Endothelial cell of umbilical vein (primary cell): ENCODE data around the gene OR2A25. TPM values are rescaled to one million over a fixed set of nuclear protein-coding genes. Genes with fewer than 3 reads are reported as not detected.

Experiments used
- BruUV-seq: library from RNA; stranded (reverse); fragments of 400-500 nt; replicated peaks from 2 replicates; lab custom pipeline; 2021; lab: Mats Ljungman, UMichigan
- CTCF ChIA-PET: fragments of 300-600, 350-600 bp; sonication (Branson Sonifier 250); formaldehyde crosslinking; loops from one replicate; lab custom pipeline; 2021; ENCODE audit warnings: antibody characterized with exemption, inconsistent platforms; lab: Charles Lee
- POLR2A ChIA-PET: fragments of 300-600, 350-600 bp; sonication (Branson Sonifier 250); formaldehyde crosslinking; loops from one replicate; lab custom pipeline; 2021; ENCODE audit warnings: antibody characterized with exemption, inconsistent platforms; lab: Charles Lee
- DNase-seq: peaks from one replicate; pipeline ENCODE4 v3.0.0-alpha.2; 2011; ENCODE audit warnings: low read depth, low spot score
- FAIRE-seq: peaks from 2 replicates; lab custom pipeline; 2011; peaks lifted over from hg19 to GRCh38; lab: Jason Lieb, UNC
- H2AFZ ChIP-seq: 2 replicates; pipeline ENCODE4 v1.6.0; 2012; ENCODE audit warnings: low read depth, low read length, control low read depth, inconsistent platforms
- H3K27ac ChIP-seq: 2 replicates; pipeline ENCODE4 v1.5.1; 2011; ENCODE audit warnings: low read depth, mild to moderate bottlenecking, control low read depth, low read length, moderate library complexity; ENCODE audit not compliant: insufficient read depth
- H3K27me3 ChIP-seq, 2 experiments: 2 replicates each; pipeline versions ENCODE4 v1.6.0 to v1.6.1; 2011; ENCODE audit warnings: low read length in 2 of 2, mixed read lengths in 1 of 2; ENCODE audit not compliant: control insufficient read depth in 2 of 2, insufficient read depth in 2 of 2
- H3K36me3 ChIP-seq, 2 experiments: 2 replicates in 1 of 2; 3 replicates in 1 of 2; pipeline ENCODE4 v1.5.1; 2011; ENCODE audit warnings: low read length in 2 of 2, mild to moderate bottlenecking in 1 of 2, moderate library complexity in 1 of 2; ENCODE audit not compliant: control insufficient read depth in 2 of 2, insufficient read depth in 2 of 2; ENCODE audit errors: extremely low read depth in 1 of 2
- H3K4me1 ChIP-seq: 3 replicates; pipeline ENCODE4 v1.5.1; 2011; ENCODE audit warnings: mild to moderate bottlenecking, low read length; ENCODE audit not compliant: control insufficient read depth, insufficient read depth; ENCODE audit errors: extremely low read depth
- H3K4me2 ChIP-seq: 2 replicates; pipeline ENCODE4 v1.6.1; 2011; ENCODE audit warnings: low read length, control low read depth, mixed read lengths; ENCODE audit not compliant: insufficient read depth
- H3K4me3 ChIP-seq, 3 experiments: fragments of 200-600 bp in 1 of 3; sonication (generic), shearing (Covaris generic) in 1 of 3; replicated peaks in 1 of 3; 2 replicates each; pipeline ENCODE4 v1.5.1; 2011 to 2016; ENCODE audit warnings: control low read depth in 3 of 3, low read length in 3 of 3, mild to moderate bottlenecking in 2 of 3, inconsistent platforms in 1 of 3, low read depth in 1 of 3, moderate library complexity in 1 of 3; ENCODE audit not compliant: insufficient read depth in 1 of 3
- H3K79me2 ChIP-seq: 2 replicates; pipeline ENCODE4 v1.6.0; 2012; ENCODE audit warnings: low read length, inconsistent platforms; ENCODE audit not compliant: control insufficient read depth, insufficient read depth
- H3K9ac ChIP-seq: replicated peaks from 2 replicates; pipeline ENCODE3; 2011; ENCODE audit warnings: low read length, control low read depth; ENCODE audit not compliant: insufficient read depth; ENCODE audit errors: extremely low read depth
- H3K9me1 ChIP-seq: replicated peaks from 3 replicates; pipeline ENCODE4 v1.6.0; 2011; ENCODE audit warnings: mild to moderate bottlenecking, low read length; ENCODE audit not compliant: control insufficient read depth, insufficient read depth; ENCODE audit errors: extremely low read depth
- H3K9me3 ChIP-seq: replicated peaks from 2 replicates; pipeline ENCODE4 v1.5.1; 2012; ENCODE audit warnings: low read length, inconsistent platforms; ENCODE audit not compliant: control insufficient read depth, insufficient read depth
- H4K20me1 ChIP-seq: replicated peaks from 2 replicates; pipeline ENCODE3; 2011; ENCODE audit warnings: mild to moderate bottlenecking, low read length; ENCODE audit not compliant: control insufficient read depth, insufficient read depth; ENCODE audit errors: extremely low read depth
- CTCF ChIP-seq, 2 donors: IDR thresholded peaks; 1 replicate in 1 of 2; 2 replicates in 1 of 2; pipeline ENCODE4 v1.5.1; 2011; ENCODE audit warnings: low read length in 2 of 2, mild to moderate bottlenecking in 2 of 2, moderate library complexity in 2 of 2, control low read depth in 1 of 2, inconsistent platforms in 1 of 2, low read depth in 1 of 2; ENCODE audit not compliant: insufficient read depth in 1 of 2; ENCODE audit errors: extremely low read depth in 1 of 2
- EZH2 ChIP-seq: IDR thresholded peaks from 2 replicates; pipeline ENCODE4 v1.6.1; 2012; ENCODE audit warnings: borderline replicate concordance, low read depth, mild to moderate bottlenecking, moderate library complexity, low read length, inconsistent platforms; ENCODE audit not compliant: severe bottlenecking
- FOS ChIP-seq: IDR thresholded peaks from 2 replicates; pipeline ENCODE4 v1.6.1; 2011; ENCODE audit warnings: mild to moderate bottlenecking, low read length, moderate library complexity, borderline replicate concordance; ENCODE audit not compliant: insufficient read depth
- GATA2 ChIP-seq: IDR thresholded peaks from 2 replicates; pipeline ENCODE4 v1.7.0; 2011; ENCODE audit warnings: low read depth, mild to moderate bottlenecking, moderate library complexity, mixed read lengths, low read length; ENCODE audit not compliant: insufficient read length, insufficient read depth
- MAX ChIP-seq: IDR thresholded peaks from 2 replicates; pipeline ENCODE4 v1.6.1; 2011; ENCODE audit not compliant: insufficient read depth, insufficient read length
- MYC ChIP-seq: IDR thresholded peaks from one replicate; pipeline ENCODE4 v1.6.1; 2011; ENCODE audit warnings: mild to moderate bottlenecking, low read depth, low read length
- POLR2A ChIP-seq: IDR thresholded peaks from 2 replicates; pipeline ENCODE4 v1.6.1; 2012; ENCODE audit warnings: low read depth, mild to moderate bottlenecking, control low read depth, low read length
- POLR2AphosphoS5 ChIP-seq: IDR thresholded peaks from 2 replicates; pipeline ENCODE4 v1.6.1; 2012; ENCODE audit warnings: low read depth, mild to moderate bottlenecking, control low read depth, low read length, moderate library complexity; ENCODE audit not compliant: insufficient read depth
- dilution Hi-C: fragments of 300-500 bp; cut with MboI; formaldehyde crosslinking; loops from one replicate; pipeline ENCODE4 v1.15.0; 2019; ENCODE audit warnings: low sequenced_read_pairs; ENCODE audit not compliant: extremely low pct_ligation_motif_present
- intact Hi-C: fragments of 100-400 bp; cut with micrococcal nuclease; formaldehyde crosslinking; loops from one replicate; pipeline ENCODE4 v1.10.0; 2022
- polyA plus RNA-seq, 4 experiments: library from polyadenylated mRNA; depleted of rRNA in 3 of 4; stranded (reverse) in 3 of 4; unstranded in 1 of 4; fragments of >200 nt; gene quantifications; 2 replicates each; pipeline versions ENCODE4 v1.2.1 to v1.2.3, GENCODE V29; 2011 to 2012; ENCODE audit warnings: missing spikeins in 1 of 4
- total RNA-seq: library from RNA; stranded (reverse); gene quantifications from 2 replicates; pipeline ENCODE4 v1.2.3, GENCODE V29; 2021

Gene OR2A25
- total and polyA plus RNA-seq, 2 donors (not counting 3 experiments of a cell fraction or from before 2014, with no cell fraction given): not detected

- no TSS peak for BruUV-seq
- dilution Hi-C loops: no loop called here
- H4K20me1 ChIP-seq: no peaks in the 10 kb centered on the region
- H3K9me1 ChIP-seq: no peaks in the 10 kb centered on the region
- FAIRE-seq (no peak), DNase-seq (no peak)
- H3K27me3 ChIP-seq: peaks cover 0 to 2% of the 10 kb centered on the region in 2 experiments
- TF ChIP-seq CTCF (IDR thresholded peaks at IDR 0.05; ENCODE audit: extremely low read depth in 1 of 2, insufficient read depth in 1 of 2, low read depth in 1 of 2, low read length in 2 of 2) (no peak), MYC (no peak), MAX (no peak), GATA2 (no peak), POLR2AphosphoS5 (no peak), POLR2A (no peak)
- intact Hi-C loops: no loop called here
- POLR2A ChIA-PET: no interaction called here
- H3K4me3 ChIP-seq: no peak overlapping the region
- H3K79me2 ChIP-seq: no peaks in the 10 kb centered on the region
- H3K4me1 ChIP-seq: no peaks in the 10 kb centered on the region
- CTCF ChIA-PET: no interaction called here
- no peak overlapping the region for H3K9ac ChIP-seq
- no peaks in the 10 kb centered on the region for H3K36me3 ChIP-seq
- no peak overlapping the region for H3K27ac ChIP-seq
- no peaks in the 10 kb centered on the region for H3K9me3 ChIP-seq
- H2AFZ ChIP-seq: no peak overlapping the region
- no peak overlapping the region for H3K4me2 ChIP-seq
Observed at GRCh38 chr7:144086730-144087129, 17.1 kb downstream of the OR2A25 start.

- Histone ChIP-seq H3K4me3 (no peak overlapping the region), H4K20me1 (no peaks in the 10 kb centered on the region), H3K36me3 (no peaks in the 10 kb centered on the region), H3K79me2 (no peaks in the 10 kb centered on the region), H3K9ac (no peak overlapping the region), H3K27ac (no peak overlapping the region), H3K27me3 (peaks cover 0 to 2% of the 10 kb centered on the region in 2 experiments), H3K9me1 (no peaks in the 10 kb centered on the region), H3K9me3 (no peaks in the 10 kb centered on the region), H2AFZ (no peak overlapping the region), H3K4me2 (no peak overlapping the region), H3K4me1 (no peaks in the 10 kb centered on the region)
- TF ChIP-seq EZH2 (no peak), FOS (no peak), MAX (no peak)
- BruUV-seq: no TSS peak
- intact Hi-C loops: no loop called here
- DNase-seq (no peak), FAIRE-seq (no peak)
- ChIA-PET CTCF (no interaction called here), POLR2A (no interaction called here)
- dilution Hi-C loops: no loop called here
Observed at GRCh38 chr7:144087230-144087629, 17.6 kb downstream of the OR2A25 start.
